Loucy (cell line): ENCODE results near the gene EBF3.

Experiments used
- CTCF ChIP-seq: fragments of 200-600 bp; sonication (generic); conservative IDR thresholded peaks from 2 replicates; pipeline ENCODE4 v1.5.1; 2014; ENCODE audit warnings: mild to moderate bottlenecking, antibody characterized with exemption, low read length
- EZH2phosphoT487 ChIP-seq: fragments of 200-600 bp; IDR thresholded peaks from 2 replicates; pipeline ENCODE4 v1.6.1; 2018; ENCODE audit warnings: antibody characterized with exemption, mild to moderate bottlenecking, moderate library complexity, borderline replicate concordance

- TF ChIP-seq CTCF (no peak), EZH2phosphoT487 (no peak)
Measured at GRCh38 chr10:129887986-129888783, 75.9 kb downstream of the EBF3 start.
